ENCODE data around the gene SMARCA2.

DNA sequence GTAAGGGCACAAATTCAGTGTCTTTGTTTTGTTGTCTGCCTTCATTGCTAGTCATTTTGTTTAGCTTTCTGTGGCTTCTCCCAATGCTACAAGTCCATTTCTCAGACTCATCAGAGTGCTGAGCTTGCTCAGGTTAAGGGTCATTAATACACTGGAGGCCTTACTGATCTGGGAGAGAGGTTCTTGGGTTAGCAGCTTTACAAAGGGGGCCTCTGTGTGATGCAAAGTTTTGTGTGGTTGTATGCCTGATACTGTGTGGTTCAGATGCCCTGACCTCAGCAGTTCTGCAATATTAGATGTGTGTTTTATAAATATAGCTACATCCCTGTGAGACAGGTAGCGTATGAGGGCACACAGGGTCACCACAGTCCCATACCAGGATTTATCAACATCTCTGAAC, 34.8 kb upstream of the SMARCA2 start:
- TF ChIP-seq EZH2 (IDR thresholded peaks at IDR 0.05; ENCODE audit: borderline replicate concordance, insufficient read depth, low read length, poor library complexity, severe bottlenecking) (no peak), EP300 (conservative IDR thresholded peaks at IDR 0.05; ENCODE audit: poor library complexity, severe bottlenecking) (no peak), RAD21 (conservative IDR thresholded peaks at IDR 0.05) (no peak), POLR2AphosphoS5 (IDR thresholded peaks at IDR 0.05) (no peak)
- TF ChIP-seq, protein P1, sequence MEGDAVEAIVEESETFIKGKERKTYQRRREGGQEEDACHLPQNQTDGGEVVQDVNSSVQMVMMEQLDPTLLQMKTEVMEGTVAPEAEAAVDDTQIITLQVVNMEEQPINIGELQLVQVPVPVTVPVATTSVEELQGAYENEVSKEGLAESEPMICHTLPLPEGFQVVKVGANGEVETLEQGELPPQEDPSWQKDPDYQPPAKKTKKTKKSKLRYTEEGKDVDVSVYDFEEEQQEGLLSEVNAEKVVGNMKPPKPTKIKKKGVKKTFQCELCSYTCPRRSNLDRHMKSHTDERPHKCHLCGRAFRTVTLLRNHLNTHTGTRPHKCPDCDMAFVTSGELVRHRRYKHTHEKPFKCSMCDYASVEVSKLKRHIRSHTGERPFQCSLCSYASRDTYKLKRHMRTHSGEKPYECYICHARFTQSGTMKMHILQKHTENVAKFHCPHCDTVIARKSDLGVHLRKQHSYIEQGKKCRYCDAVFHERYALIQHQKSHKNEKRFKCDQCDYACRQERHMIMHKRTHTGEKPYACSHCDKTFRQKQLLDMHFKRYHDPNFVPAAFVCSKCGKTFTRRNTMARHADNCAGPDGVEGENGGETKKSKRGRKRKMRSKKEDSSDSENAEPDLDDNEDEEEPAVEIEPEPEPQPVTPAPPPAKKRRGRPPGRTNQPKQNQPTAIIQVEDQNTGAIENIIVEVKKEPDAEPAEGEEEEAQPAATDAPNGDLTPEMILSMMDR (IDR thresholded peaks at IDR 0.05; ENCODE audit: poor library complexity, severe bottlenecking): no peak
- TF ChIP-seq, protein P2, sequence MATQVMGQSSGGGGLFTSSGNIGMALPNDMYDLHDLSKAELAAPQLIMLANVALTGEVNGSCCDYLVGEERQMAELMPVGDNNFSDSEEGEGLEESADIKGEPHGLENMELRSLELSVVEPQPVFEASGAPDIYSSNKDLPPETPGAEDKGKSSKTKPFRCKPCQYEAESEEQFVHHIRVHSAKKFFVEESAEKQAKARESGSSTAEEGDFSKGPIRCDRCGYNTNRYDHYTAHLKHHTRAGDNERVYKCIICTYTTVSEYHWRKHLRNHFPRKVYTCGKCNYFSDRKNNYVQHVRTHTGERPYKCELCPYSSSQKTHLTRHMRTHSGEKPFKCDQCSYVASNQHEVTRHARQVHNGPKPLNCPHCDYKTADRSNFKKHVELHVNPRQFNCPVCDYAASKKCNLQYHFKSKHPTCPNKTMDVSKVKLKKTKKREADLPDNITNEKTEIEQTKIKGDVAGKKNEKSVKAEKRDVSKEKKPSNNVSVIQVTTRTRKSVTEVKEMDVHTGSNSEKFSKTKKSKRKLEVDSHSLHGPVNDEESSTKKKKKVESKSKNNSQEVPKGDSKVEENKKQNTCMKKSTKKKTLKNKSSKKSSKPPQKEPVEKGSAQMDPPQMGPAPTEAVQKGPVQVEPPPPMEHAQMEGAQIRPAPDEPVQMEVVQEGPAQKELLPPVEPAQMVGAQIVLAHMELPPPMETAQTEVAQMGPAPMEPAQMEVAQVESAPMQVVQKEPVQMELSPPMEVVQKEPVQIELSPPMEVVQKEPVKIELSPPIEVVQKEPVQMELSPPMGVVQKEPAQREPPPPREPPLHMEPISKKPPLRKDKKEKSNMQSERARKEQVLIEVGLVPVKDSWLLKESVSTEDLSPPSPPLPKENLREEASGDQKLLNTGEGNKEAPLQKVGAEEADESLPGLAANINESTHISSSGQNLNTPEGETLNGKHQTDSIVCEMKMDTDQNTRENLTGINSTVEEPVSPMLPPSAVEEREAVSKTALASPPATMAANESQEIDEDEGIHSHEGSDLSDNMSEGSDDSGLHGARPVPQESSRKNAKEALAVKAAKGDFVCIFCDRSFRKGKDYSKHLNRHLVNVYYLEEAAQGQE (IDR thresholded peaks at IDR 0.05; ENCODE audit: borderline replicate concordance): no peak
